Activated naive CD4-positive, alpha-beta T cell treated with anti-CD3 and anti-CD28 coated beads, Interleukin-2, amount 10 ng/mL, durations not matched to agents 7 days and 5 days (primary cell): ENCODE data around the gene AKAP5.

Experiments used
- CTCF ChIA-PET: fragments of 350-600 bp; sonication (Branson Sonifier 250); formaldehyde crosslinking; loops from one replicate; lab custom pipeline; 2021; ENCODE audit warnings: antibody characterized with exemption; lab: Charles Lee
- DNase-seq: peaks from one replicate; pipeline ENCODE4 v3.0.0-alpha.2; 2020
- H3K27ac Mint-ChIP-seq: one replicate; pipeline ENCODE4 v1.8.0; 2021; ENCODE audit warnings: mild to moderate bottlenecking, moderate library complexity, mixed read lengths
- H3K27me3 Mint-ChIP-seq: one replicate; pipeline ENCODE4 v1.8.0; 2021; ENCODE audit warnings: mild to moderate bottlenecking, mixed read lengths
- H3K36me3 Mint-ChIP-seq: one replicate; pipeline ENCODE4 v1.8.0; 2021; ENCODE audit warnings: mixed read lengths
- H3K4me1 Mint-ChIP-seq: one replicate; pipeline ENCODE4 v1.8.0; 2021; ENCODE audit warnings: mixed read lengths
- H3K4me3 Mint-ChIP-seq: one replicate; pipeline ENCODE4 v1.8.0; 2021; ENCODE audit warnings: mild to moderate bottlenecking, moderate library complexity, mixed read lengths
- H3K9me3 Mint-ChIP-seq: one replicate; pipeline ENCODE4 v1.8.0; 2021; ENCODE audit warnings: mixed read lengths

The AKAP5 gene

GRCh38 chr14:64465191-64465822, at the start of gene AKAP5:
Gene AKAP5, plus strand, starts transcription at chr14:64465499. Its CDS starts 2,896 bp downstream, at chr14:64468395.
- CTCF ChIA-PET = interaction anchor here (0.9 to 2.4 kb wide), 6 partner anchors 13 to 123 kb away, joined by 3 to 10 read pairs (median 5); partner anchors contain the start of gene ZBTB25
- H3K27me3 Mint-ChIP-seq = no peaks in the 10 kb centered on the region
- H3K9me3 Mint-ChIP-seq = no peaks in the 10 kb centered on the region
- peaks cover 16% of the 10 kb centered on the region for H3K36me3 Mint-ChIP-seq
- H3K4me3 Mint-ChIP-seq = peak within 1 kb of the TSS; percentile 87
- DNase-seq = peak; percentile 76
- peaks cover 21% of the 10 kb centered on the region for H3K4me1 Mint-ChIP-seq
- H3K27ac Mint-ChIP-seq = peak within 1 kb of the TSS; percentile 77

GRCh38 chr14:64416348-64416932, 48.9 kb upstream of the AKAP5 start:
- peaks cover 16% of the 10 kb centered on the region for H3K4me1 Mint-ChIP-seq
- H3K36me3 Mint-ChIP-seq = peaks cover 49% of the 10 kb centered on the region
- DNase-seq = no peak
- no peaks in the 10 kb centered on the region for H3K27me3 Mint-ChIP-seq
- H3K9me3 Mint-ChIP-seq = no peaks in the 10 kb centered on the region
- H3K27ac Mint-ChIP-seq = no peak overlapping the region
- CTCF ChIA-PET = interaction anchor here (1.6 kb wide), 1 partner anchor 14 kb away, joined by 13 read pairs; no protein-coding TSS in a partner anchor
- H3K4me3 Mint-ChIP-seq = no peak overlapping the region

GRCh38 chr14:64417055-64417770, 48.1 kb upstream of the AKAP5 start:
- Mint-ChIP-seq H3K27me3 (no peaks in the 10 kb centered on the region), H3K9me3 (no peaks in the 10 kb centered on the region), H3K4me3 (no peak overlapping the region), H3K27ac (no peak overlapping the region), H3K4me1 (peaks cover 9% of the 10 kb centered on the region), H3K36me3 (peaks cover 48% of the 10 kb centered on the region)
- no peak for DNase-seq
- CTCF ChIA-PET = interaction anchor here (1.6 kb wide), 1 partner anchor 13 kb away, joined by 13 read pairs; no protein-coding TSS in a partner anchor

- H3K36me3 Mint-ChIP-seq = peaks cover 49% of the 10 kb centered on the region
Observed at GRCh38 chr14:64417771-64418125, 47.6 kb upstream of the AKAP5 start.

GRCh38 chr14:64419003-64419402, 46.3 kb upstream of the AKAP5 start:
- CTCF ChIA-PET = interaction anchor here (5.1 kb wide), 1 partner anchor 13 kb away, joined by 41 read pairs; no protein-coding TSS in a partner anchor
- Mint-ChIP-seq H3K36me3 (peaks cover 50% of the 10 kb centered on the region), H3K27ac (no peak overlapping the region)

More at GRCh38 chr14:64417771-64418125, 47.6 kb upstream of the AKAP5 start:
- no peak overlapping the region for H3K4me3 Mint-ChIP-seq
- H3K27ac Mint-ChIP-seq = no peak overlapping the region
- H3K4me1 Mint-ChIP-seq = peaks cover 7% of the 10 kb centered on the region
- no peaks in the 10 kb centered on the region for H3K9me3 Mint-ChIP-seq
- no peaks in the 10 kb centered on the region for H3K27me3 Mint-ChIP-seq
- no peak for DNase-seq
- CTCF ChIA-PET = interaction anchor here (1.6 kb wide), 1 partner anchor 13 kb away, joined by 13 read pairs; no protein-coding TSS in a partner anchor

GRCh38 chr14:64421166-64421565, 44.1 kb upstream of the AKAP5 start:
- H3K4me3 Mint-ChIP-seq = no peak overlapping the region
- no peaks in the 10 kb centered on the region for H3K9me3 Mint-ChIP-seq
- peaks cover 55% of the 10 kb centered on the region for H3K36me3 Mint-ChIP-seq
- CTCF ChIA-PET = interaction anchor here (0.8 to 5.1 kb wide), 3 partner anchors 11 to 59 kb away, joined by 3 to 41 read pairs (median 3); no protein-coding TSS in a partner anchor
- no peak overlapping the region for H3K27ac Mint-ChIP-seq
- DNase-seq = no peak
- H3K4me1 Mint-ChIP-seq = no peaks in the 10 kb centered on the region
- H3K27me3 Mint-ChIP-seq = no peaks in the 10 kb centered on the region

More at GRCh38 chr14:64419003-64419402, 46.3 kb upstream of the AKAP5 start:
- H3K27me3 Mint-ChIP-seq = no peaks in the 10 kb centered on the region
- DNase-seq = no peak
- no peak overlapping the region for H3K4me3 Mint-ChIP-seq
- no peaks in the 10 kb centered on the region for H3K9me3 Mint-ChIP-seq
- peaks cover 5% of the 10 kb centered on the region for H3K4me1 Mint-ChIP-seq

- Mint-ChIP-seq H3K27me3 (no peaks in the 10 kb centered on the region), H3K9me3 (no peaks in the 10 kb centered on the region), H3K27ac (no peak overlapping the region), H3K4me1 (no peaks in the 10 kb centered on the region), H3K4me3 (no peak overlapping the region), H3K36me3 (peaks cover 54% of the 10 kb centered on the region)
- no peak for DNase-seq
- CTCF ChIA-PET = interaction anchor here (1.3 to 5.1 kb wide), 2 partner anchors 10 to 58 kb away, joined by 3 to 41 read pairs; no protein-coding TSS in a partner anchor
Observed at GRCh38 chr14:64422005-64422404, 43.3 kb upstream of the AKAP5 start.

- H3K36me3 Mint-ChIP-seq = peaks cover 53% of the 10 kb centered on the region
- DNase-seq = no peak
- no peaks in the 10 kb centered on the region for H3K4me1 Mint-ChIP-seq
- H3K27ac Mint-ChIP-seq = no peak overlapping the region
- H3K9me3 Mint-ChIP-seq = no peaks in the 10 kb centered on the region
- CTCF ChIA-PET = interaction anchor here (1.4 to 5.1 kb wide), 2 partner anchors 9 to 22 kb away, joined by 4 to 41 read pairs; no protein-coding TSS in a partner anchor
- no peak overlapping the region for H3K4me3 Mint-ChIP-seq
- H3K27me3 Mint-ChIP-seq = no peaks in the 10 kb centered on the region
Observed at GRCh38 chr14:64422756-64423155, 42.5 kb upstream of the AKAP5 start.

- CTCF ChIA-PET = interaction anchor here (0.6 to 5.1 kb wide), 3 partner anchors 8 to 562 kb away, joined by 3 to 41 read pairs (median 4); partner anchors contain the start of gene FNTB
- Mint-ChIP-seq H3K27ac (no peak overlapping the region), H3K4me3 (no peak overlapping the region), H3K9me3 (no peaks in the 10 kb centered on the region), H3K36me3 (peaks cover 49% of the 10 kb centered on the region), H3K27me3 (no peaks in the 10 kb centered on the region), H3K4me1 (no peaks in the 10 kb centered on the region)
- no peak for DNase-seq
Observed at GRCh38 chr14:64423987-64424386, 41.3 kb upstream of the AKAP5 start.

GRCh38 chr14:64434528-64434927, 30.8 kb upstream of the AKAP5 start:
- Mint-ChIP-seq H3K9me3 (no peaks in the 10 kb centered on the region), H3K4me1 (peaks cover 10% of the 10 kb centered on the region), H3K27me3 (no peaks in the 10 kb centered on the region), H3K27ac (no peak overlapping the region), H3K4me3 (no peak overlapping the region), H3K36me3 (peaks cover 53% of the 10 kb centered on the region)
- CTCF ChIA-PET = interaction anchor here (1.9 to 8.8 kb wide), 3 partner anchors 12 to 91 kb away, joined by 4 to 76 read pairs (median 41); no protein-coding TSS in a partner anchor
- no peak for DNase-seq

GRCh38 chr14:64438181-64438841, 27.0 kb upstream of the AKAP5 start:
- Mint-ChIP-seq H3K4me3 (no peak overlapping the region), H3K4me1 (peaks cover 10% of the 10 kb centered on the region), H3K36me3 (peaks cover 47% of the 10 kb centered on the region), H3K9me3 (no peaks in the 10 kb centered on the region), H3K27me3 (no peaks in the 10 kb centered on the region), H3K27ac (no peak overlapping the region)
- no peak for DNase-seq
- CTCF ChIA-PET = interaction anchor here (1.0 kb wide), 2 partner anchors 8 to 73 kb away, joined by 3 to 4 read pairs; no protein-coding TSS in a partner anchor

- peaks cover 50% of the 10 kb centered on the region for H3K36me3 Mint-ChIP-seq
Observed at GRCh38 chr14:64439141-64439540, 26.2 kb upstream of the AKAP5 start.

GRCh38 chr14:64440494-64440893, 24.8 kb upstream of the AKAP5 start:
- Mint-ChIP-seq H3K27ac (no peak overlapping the region), H3K9me3 (no peaks in the 10 kb centered on the region), H3K4me3 (no peak overlapping the region), H3K27me3 (no peaks in the 10 kb centered on the region), H3K4me1 (peaks cover 27% of the 10 kb centered on the region), H3K36me3 (peaks cover 49% of the 10 kb centered on the region)
- DNase-seq = no peak
- CTCF ChIA-PET = interaction anchor here (0.8 to 2.3 kb wide), 2 partner anchors 9 to 50 kb away, joined by 3 to 13 read pairs; no protein-coding TSS in a partner anchor

More at GRCh38 chr14:64439141-64439540, 26.2 kb upstream of the AKAP5 start:
- Mint-ChIP-seq H3K4me1 (peaks cover 14% of the 10 kb centered on the region), H3K9me3 (no peaks in the 10 kb centered on the region), H3K4me3 (no peak overlapping the region), H3K27me3 (no peaks in the 10 kb centered on the region), H3K27ac (no peak overlapping the region)
- CTCF ChIA-PET = interaction anchor here (1.0 to 2.3 kb wide), 2 partner anchors 8 to 9 kb away, joined by 4 to 13 read pairs; no protein-coding TSS in a partner anchor
- DNase-seq = no peak
